Suprapubic skin (tissue), 4 donors: ENCODE data around the gene CSGALNACT2. TPM values are rescaled to one million over a fixed set of nuclear protein-coding genes. Genes with fewer than 3 reads are reported as not detected.
"Not testable (repeated sequence)": the region's sequence is repeated elsewhere in the genome, so short reads cannot be mapped to it uniquely, and the experiment has no call there.

Experiments used
- DNase-seq, 2 donors: peaks; one replicate each; pipeline ENCODE4 v3.0.0-alpha.2; 2019; ENCODE audit warnings: low spot score in 2 of 2
- H3K27ac ChIP-seq: fragments of 200-600 bp; sonication (generic); one replicate; pipeline ENCODE4 v1.5.1; 2019
- H3K27me3 ChIP-seq: fragments of 200-600 bp; sonication (generic); one replicate; pipeline ENCODE4 v1.5.1; 2019
- H3K36me3 ChIP-seq: fragments of 200-600 bp; sonication (generic); one replicate; pipeline ENCODE4 v1.5.1; 2019
- H3K4me1 ChIP-seq: fragments of 200-600 bp; sonication (generic); one replicate; pipeline ENCODE4 v1.5.1; 2019
- H3K4me3 ChIP-seq: fragments of 200-600 bp; sonication (generic); one replicate; pipeline ENCODE4 v1.5.1; 2019; ENCODE audit warnings: mild to moderate bottlenecking
- H3K9me3 ChIP-seq: fragments of 200-600 bp; sonication (generic); one replicate; pipeline ENCODE4 v1.5.1; 2019
- CTCF ChIP-seq, 2 donors: fragments of 200-600 bp in 1 of 2; fragments of 450-650 bp in 1 of 2; sonication (generic) in 1 of 2; IDR thresholded peaks; one replicate each; pipeline ENCODE4 v1.5.1; 2016 to 2019; ENCODE audit warnings: antibody characterized with exemption in 2 of 2, mild to moderate bottlenecking in 1 of 2, moderate library complexity in 1 of 2
- EP300 ChIP-seq: sonication (generic); formaldehyde crosslinking; IDR thresholded peaks from one replicate; pipeline ENCODE4 v1.6.1; 2017; ENCODE audit warnings: antibody characterized with exemption
- POLR2A ChIP-seq, 2 donors: fragments of 450-650 bp; IDR thresholded peaks; one replicate each; pipeline ENCODE4 v1.6.1; 2017; ENCODE audit warnings: antibody characterized with exemption in 2 of 2, mild to moderate bottlenecking in 2 of 2, moderate library complexity in 2 of 2
- POLR2AphosphoS5 ChIP-seq, 3 donors: sonication (generic); formaldehyde crosslinking; IDR thresholded peaks; one replicate each; pipeline ENCODE4 v1.6.1; 2017; ENCODE audit warnings: antibody characterized with exemption in 3 of 3
- WGBS: methylation state at CpG from one replicate; pipeline ENCODE4 v1.1.5; 2018; 5-methylcytosine and 5-hydroxymethylcytosine counted together
- total RNA-seq, 4 donors: library from RNA; depleted of rRNA; stranded (reverse); fragments of >200 nt; gene quantifications; one replicate each; pipeline ENCODE4 v1.1.0, GENCODE V29; 2016

CSGALNACT2 gene
- total RNA-seq, 4 donors from 2014 or later, result 10.1 to 15.5 (median 13.9) TPM

GRCh38 chr10:43217563-43218205, 79.4 kb downstream of the CSGALNACT2 start:
- H3K36me3 ChIP-seq, result no peaks in the 10 kb centered on the region
- 93% methylated on average over 3 of the region's 10 CpGs for WGBS
- no peaks in the 10 kb centered on the region for H3K9me3 ChIP-seq
- no peak overlapping the region for H3K4me3 ChIP-seq
- TF ChIP-seq POLR2A (IDR thresholded peaks at IDR 0.05) (no peak), EP300 (no peak), POLR2AphosphoS5 (IDR thresholded peaks at IDR 0.05) (no peak), CTCF (IDR thresholded peaks at IDR 0.05) (no peak)
- no peak overlapping the region for H3K27ac ChIP-seq
- no peak for DNase-seq
- peaks cover 30% of the 10 kb centered on the region for H3K27me3 ChIP-seq
- no peaks in the 10 kb centered on the region for H3K4me1 ChIP-seq

- H3K4me3 ChIP-seq, result no peak overlapping the region
- 78% methylated on average over 18 of the region's 18 CpGs for WGBS
- no peaks in the 10 kb centered on the region for H3K9me3 ChIP-seq
- H3K27me3 ChIP-seq, result peaks cover 30% of the 10 kb centered on the region
- no peak for DNase-seq
- no peak overlapping the region for H3K27ac ChIP-seq
- no peak for TF ChIP-seq CTCF (IDR thresholded peaks at IDR 0.05)
- TF ChIP-seq POLR2A (IDR thresholded peaks at IDR 0.05), result no peak
- TF ChIP-seq EP300, result no peak
- TF ChIP-seq POLR2AphosphoS5 (IDR thresholded peaks at IDR 0.05), result no peak
- no peaks in the 10 kb centered on the region for H3K4me1 ChIP-seq
- no peaks in the 10 kb centered on the region for H3K36me3 ChIP-seq
Measured at GRCh38 chr10:43218206-43218950, 80.1 kb downstream of the CSGALNACT2 start.

GRCh38 chr10:43218951-43219837, 80.9 kb downstream of the CSGALNACT2 start:
- no peak for DNase-seq
- no peak overlapping the region for H3K27ac ChIP-seq
- WGBS, result 86% methylated on average over 17 of the region's 18 CpGs
- H3K9me3 ChIP-seq, result no peaks in the 10 kb centered on the region
- H3K4me1 ChIP-seq, result no peaks in the 10 kb centered on the region
- H3K4me3 ChIP-seq, result no peak overlapping the region
- H3K36me3 ChIP-seq, result no peaks in the 10 kb centered on the region
- peaks cover 30% of the 10 kb centered on the region for H3K27me3 ChIP-seq
- TF ChIP-seq POLR2A (IDR thresholded peaks at IDR 0.05), result no peak
- no peak for TF ChIP-seq POLR2AphosphoS5 (IDR thresholded peaks at IDR 0.05)
- TF ChIP-seq EP300, result no peak
- TF ChIP-seq CTCF (IDR thresholded peaks at IDR 0.05), result no peak

- Histone ChIP-seq H3K4me3 (no peak overlapping the region), H3K36me3 (no peaks in the 10 kb centered on the region), H3K9me3 (no peaks in the 10 kb centered on the region), H3K27ac (no peak overlapping the region), H3K4me1 (no peaks in the 10 kb centered on the region), H3K27me3 (peaks cover 30% of the 10 kb centered on the region)
- TF ChIP-seq EP300 (no peak), POLR2AphosphoS5 (IDR thresholded peaks at IDR 0.05) (no peak), CTCF (IDR thresholded peaks at IDR 0.05) (no peak), POLR2A (IDR thresholded peaks at IDR 0.05) (no peak)
- DNase-seq, result peak; percentile 28 to 31
- WGBS, result 76% methylated on average over 4 of the region's 5 CpGs
Measured at GRCh38 chr10:43219848-43220247, 81.6 kb downstream of the CSGALNACT2 start.

DNA sequence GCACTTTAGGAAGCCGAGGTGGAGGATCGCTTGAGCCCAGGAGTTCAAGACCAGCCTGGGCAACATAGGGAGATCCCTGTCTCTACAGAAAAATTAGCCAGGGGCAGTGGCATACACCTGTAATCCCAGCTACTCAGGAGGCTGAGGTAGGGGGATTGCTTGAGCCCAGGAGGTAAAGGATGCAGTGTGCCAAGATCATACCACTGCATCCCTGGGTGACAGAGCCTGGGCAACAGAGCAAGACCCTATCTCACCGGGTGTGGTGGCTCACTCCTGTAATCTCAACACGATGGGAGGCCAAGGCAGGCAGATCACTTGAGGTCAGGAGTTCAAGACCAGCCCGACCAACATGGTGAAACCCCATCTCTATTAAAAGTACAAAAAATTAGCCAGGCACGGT, 82.0 kb downstream of the CSGALNACT2 start:
- not testable (repeated sequence) for H3K27ac ChIP-seq, H3K36me3 ChIP-seq, H3K9me3 ChIP-seq, H3K4me1 ChIP-seq, H3K4me3 ChIP-seq
- peak; percentile 7 to 40 for DNase-seq
- 77% methylated on average over 5 of the region's 6 CpGs for WGBS
- H3K27me3 ChIP-seq, result peaks cover 30% of the 10 kb centered on the region
